NOMO-1 treated with dmso at 0.1 percent for 144 hours (cell line): Measurements from ENCODE around the gene MYL9.

ENCODE experiments used
- DNase-seq: peaks from one replicate; lab custom pipeline; 2025; ENCODE audit not compliant: unreplicated experiment; lab: John Stamatoyannopoulos, UW

MYL9 gene

DNA sequence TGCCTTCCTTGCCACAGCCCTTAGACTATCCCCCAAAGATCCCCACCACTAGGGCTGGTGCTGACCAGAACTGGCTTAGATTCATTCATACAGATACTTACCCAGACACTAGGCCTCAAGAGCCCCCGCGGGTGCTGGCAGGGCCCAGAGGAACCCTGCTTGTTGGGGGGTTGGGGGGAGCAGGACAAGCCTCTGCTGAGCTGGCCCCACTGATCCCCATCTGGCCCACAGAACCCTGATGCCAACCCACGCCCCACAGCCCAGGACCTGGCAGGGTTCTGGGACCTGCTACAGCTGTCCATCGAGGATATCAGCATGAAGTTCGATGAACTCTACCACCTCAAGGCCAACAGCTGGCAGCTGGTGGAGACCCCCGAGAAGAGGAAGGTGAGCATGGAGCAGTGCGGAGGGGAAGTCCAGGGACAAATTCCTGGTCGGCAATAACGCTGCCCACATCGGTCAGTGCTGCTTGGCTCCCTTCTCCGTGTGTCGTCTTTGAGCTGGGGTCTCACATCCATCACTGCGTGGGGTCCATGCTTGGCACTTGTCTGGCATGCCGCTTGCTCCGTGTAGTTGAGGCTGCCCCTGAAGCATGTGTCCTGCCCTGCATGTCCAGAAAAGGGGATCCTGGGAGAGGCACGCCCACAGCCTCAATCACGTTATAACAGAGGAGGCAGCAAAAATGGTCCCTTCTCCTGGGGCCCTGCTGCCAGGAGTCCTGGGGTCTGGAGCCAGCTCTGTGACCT lies 15.5 kb upstream of the MYL9 start:
- DNase-seq = no peak

DNA sequence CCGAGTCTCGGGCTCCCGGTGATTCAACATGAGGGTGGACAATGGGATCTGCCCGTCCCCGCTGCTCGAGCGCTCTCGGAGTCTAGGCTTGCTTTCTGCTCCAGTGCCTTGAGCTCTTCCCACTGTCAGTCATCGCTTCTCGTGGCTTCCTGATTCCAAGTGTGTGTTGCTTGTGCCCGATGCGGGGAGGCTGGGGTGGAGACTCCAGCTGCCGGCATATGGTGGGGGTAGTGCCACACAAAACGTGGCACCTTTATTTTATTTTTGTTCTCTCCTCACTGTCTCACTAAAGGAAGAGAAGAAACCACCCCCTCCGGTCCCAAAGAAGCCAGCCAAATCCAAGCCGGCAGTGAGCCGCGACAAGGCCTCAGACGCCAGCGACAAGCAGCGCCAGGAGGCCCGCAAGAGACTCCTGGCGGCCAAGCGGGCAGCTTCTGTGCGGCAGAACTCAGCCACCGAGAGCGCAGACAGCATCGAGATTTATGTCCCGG lies 14.8 kb upstream of the MYL9 start:
- no peak for DNase-seq

DNA sequence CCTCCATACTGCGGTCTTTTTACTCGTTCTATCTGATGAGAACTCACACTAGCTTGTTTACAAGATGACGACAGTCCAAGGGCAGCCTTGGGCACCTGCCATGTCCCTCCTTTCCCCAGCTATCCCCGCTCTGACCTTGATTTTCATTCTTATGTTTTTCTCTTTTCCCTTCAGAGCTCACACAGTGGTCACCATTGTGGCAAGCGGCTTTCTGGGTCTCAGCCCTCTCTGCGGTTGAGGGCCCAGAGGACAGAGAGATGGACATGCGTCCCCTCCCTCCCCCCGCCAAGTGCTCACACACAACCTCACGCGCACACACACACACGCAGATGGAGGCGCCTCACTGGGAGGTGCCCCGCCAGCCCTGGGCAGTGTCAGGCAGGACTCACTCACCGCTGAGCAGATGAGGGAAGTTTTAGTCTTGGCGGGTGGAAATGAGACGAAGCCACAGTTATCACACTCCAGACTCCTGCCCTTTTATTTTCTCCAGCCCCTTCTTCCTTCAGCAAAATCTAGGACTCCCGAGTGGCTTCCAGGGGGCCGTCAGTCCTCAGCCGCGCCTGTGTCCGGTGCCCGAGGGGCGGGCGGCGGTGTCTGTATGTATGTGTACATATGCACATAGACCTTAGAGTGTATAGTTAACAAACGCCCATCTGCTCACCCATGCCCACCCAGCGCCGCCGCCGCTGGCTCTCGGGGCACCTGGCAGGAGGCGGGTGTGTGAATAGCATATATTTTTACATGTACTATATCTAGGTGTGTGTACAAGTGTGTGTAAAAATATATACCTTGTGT lies 13.8 kb upstream of the MYL9 start:
- DNase-seq = no peak

DNA sequence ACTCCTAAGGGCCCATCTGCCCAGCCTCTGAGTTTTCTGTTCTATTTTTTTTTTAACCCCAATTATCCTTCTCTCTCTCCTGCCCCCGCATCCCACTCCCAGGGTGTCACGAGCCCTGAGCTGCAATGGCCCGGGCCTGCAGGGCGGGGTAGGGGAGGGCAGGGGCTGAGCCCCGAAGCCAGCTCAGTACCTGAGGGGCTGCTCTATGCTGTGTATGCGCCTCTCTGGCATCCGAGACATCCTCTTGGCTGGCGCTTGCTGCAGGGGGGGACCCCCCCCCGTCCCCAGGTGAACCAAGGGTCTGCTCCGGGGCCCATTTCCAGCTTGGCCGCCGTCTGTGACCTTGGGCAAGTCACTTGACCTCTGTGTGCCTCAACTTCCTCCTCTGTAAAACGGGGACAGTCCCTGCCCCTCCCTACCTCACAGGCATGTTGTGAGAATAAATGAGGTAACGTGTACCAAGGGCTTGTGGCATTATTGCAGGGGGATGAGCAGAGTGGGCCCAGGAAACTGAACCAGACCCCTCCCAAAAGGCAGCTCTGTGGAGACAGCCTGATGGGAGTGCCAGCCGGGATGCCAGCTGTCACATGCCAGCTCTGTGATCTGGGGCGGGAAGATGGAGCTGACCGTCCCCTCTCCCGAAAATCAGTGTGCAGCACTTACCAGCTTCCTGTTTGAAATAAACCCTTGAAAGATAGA lies 13.0 kb upstream of the MYL9 start:
- DNase-seq = no peak

DNA sequence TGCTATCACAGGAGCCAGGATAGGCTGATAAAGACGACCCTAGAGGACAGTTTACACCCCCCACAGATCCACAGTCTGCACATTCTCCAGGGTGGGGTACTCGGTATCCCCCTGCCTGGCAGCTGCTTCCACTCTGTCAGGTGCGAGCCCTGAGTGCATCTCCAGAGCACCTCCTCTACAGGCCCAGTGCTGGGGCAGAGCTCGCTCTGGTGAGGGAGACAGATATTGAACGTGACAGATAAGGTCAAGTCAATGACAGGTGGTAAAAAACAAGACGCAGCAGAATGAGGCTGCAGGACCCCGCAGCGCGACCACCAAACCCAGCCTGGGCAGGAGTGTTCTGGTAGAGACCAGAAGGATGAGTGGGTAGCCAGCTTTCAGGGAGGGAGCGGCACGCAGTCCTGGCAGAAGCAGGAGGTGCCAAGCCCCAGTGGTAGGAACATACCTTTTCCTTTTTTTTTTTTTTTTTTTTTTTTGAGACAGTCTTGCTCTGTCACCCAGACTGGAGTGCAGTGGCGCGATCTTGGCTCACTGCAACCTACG lies 12.4 kb upstream of the MYL9 start:
- DNase-seq = no peak

DNA sequence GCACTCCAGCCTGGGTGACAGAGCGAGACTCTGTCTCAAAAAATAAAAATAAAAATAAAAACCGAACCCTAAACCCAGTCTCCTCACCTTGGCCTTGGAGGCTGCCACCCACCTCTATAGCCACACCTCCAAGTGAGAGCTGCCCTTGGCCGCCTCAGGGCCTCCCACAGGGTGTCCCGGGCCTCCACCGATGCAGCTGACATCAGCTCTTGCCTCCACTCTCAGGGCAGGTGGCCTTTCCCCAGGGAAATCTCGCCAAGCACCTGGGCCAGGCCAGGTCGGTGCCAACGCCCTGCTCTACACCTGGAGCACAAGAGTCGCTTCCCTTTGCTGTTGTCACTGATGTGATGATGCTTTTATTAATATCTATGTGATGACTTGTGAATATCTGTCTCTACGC lies 8.9 kb upstream of the MYL9 start:
- no peak for DNase-seq

DNA sequence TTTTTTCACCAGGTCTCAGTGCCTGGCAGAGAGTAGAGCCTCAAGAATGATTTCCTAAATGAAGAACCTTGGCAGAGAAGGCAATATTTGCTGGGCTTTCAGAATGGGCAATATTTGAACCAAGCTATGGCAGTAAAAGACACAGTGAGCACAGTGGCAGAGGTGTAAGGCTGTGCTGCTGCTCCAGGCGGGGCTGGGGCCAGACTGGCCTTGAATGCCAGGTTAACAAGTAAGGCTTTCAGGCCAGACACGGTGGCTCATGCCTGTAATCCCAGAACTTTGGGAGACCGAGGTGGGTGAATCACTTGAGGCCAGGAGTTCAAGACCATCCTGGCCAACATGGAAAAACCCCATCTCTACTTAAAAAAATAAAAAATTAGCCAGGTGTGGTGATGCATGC lies 8.5 kb upstream of the MYL9 start:
- DNase-seq = no peak

DNA sequence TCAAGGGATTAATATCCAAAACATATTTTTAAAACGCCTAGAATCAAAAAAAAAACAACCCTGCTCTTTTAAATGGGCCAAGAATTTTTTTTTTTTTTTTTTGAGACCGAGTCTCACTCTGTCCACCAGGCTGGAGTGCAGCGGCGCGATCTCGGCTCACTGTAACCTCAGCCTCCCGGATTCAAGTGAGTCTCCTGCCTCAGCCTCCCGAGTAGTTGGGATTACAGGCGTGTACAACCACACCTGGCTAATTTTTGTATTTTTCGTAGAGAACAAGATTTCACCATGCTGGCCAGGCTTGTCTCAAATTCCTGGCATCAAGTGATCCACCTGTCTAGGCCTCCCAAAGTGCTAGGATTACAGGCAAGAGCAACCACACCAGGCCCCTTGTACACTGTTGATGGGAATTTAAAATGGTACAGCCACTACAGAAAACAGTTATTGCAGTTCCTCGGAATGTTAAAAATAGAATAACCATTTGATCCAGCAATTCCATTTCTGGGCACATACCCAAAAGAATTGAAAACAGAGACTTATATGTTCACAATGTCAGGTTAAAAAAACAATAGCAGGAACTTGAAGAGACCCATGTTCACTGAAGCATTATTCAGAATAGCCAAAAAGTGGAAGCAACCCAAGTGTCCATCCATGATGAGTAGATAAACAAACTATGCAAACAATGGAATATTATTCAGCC lies 3.1 kb upstream of the MYL9 start:
- no peak for DNase-seq

DNA sequence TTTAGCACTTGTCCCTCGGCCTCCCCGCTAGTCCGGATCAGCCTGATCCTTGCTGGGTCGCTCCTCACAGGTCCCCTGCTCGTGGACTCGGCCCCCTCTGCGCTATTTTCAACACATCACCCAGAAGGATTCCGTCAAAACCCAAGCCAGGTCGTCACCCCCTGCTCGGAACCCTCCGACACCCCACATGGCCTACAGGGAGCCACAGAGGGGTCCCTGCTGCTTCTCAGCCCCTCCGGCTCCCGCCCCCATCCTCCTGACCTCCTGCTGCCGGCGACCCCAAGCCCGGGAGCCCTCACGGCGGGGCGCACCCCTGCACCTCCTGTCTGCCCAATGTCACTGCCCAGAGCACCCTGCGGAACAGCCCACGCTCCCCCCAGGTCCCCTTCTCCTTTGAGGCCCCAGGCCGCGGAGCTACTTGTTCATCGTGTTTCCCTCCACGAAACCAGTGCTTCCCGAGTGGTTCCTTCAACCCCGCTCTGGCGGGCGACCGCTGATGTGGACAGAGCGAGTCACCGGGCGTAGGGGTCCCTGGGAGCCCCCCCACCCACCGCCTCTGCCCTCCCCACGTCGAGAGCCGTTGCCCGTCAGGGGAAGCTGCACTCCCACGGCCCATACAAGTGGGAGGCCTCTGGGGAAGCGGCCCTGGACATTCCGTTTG lies 638 bp upstream of the MYL9 start:
- DNase-seq = no peak

DNA sequence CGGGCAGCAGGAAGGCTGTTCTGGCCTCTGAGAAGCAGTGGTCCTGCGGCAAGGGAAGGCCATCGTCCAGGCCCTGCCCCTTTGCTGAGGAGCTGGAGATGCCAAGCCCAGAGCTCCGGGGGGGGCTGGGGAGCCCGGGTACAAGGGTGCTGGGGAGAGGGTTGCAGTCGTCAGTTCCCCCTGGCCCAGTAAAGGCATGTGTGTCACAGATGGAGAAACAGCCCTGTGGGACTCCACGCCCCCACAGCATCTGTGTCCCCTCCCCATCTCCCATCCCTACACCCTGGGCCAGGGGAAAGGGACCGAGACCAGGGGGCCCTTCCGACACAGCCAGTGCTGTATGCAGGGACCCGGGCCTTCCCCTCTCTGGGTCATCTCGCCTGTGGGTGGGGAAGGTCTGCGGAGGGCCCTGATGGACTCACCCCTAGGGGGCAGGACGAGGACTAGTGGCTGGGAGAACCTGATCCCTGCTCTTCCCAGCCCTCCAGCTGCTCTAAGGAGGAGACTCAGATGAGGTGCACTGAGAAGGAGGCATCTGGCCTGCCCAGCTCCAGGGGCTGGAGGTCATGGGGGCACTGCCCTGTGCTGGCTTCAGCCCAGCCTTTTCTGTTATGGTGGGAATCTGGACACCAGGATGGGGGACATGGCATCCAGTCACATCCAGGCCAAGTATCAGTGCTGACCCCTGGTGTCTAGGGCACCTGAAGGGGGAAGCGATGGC lies 609 bp downstream of the MYL9 start:
- DNase-seq = no peak

DNA sequence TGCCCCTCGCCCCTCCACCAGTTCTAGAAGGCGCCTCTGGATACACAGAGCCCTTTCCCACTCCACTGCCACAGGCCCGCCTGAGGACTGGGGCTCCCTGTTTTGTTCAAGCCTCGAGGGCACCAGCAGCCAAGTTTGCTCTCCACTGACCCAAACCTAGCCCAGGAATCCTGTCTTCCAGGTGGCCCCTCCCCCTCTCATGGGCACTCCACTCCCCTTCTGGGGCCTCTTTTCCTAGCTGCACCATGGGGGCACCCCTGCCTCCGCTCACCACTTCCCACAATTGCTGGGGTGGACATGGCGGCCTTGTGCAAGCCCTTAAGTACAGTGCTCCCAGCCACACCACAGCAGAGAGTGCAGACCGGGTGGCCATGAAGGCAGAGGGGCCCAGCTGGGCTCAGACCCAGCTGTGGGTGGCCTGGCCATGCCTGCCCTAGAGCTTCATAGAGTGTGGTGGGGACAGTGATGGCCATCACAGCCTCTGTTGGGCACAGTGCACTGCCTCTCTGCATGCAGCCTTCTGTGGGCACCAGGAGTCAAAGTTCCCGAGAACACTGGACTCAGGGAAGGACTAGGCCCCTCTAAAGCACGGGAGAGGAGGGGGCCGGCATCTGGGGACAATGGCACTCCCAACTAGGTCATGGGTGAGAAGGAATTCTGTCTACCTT lies 1.3 kb downstream of the MYL9 start:
- no peak for DNase-seq

DNA sequence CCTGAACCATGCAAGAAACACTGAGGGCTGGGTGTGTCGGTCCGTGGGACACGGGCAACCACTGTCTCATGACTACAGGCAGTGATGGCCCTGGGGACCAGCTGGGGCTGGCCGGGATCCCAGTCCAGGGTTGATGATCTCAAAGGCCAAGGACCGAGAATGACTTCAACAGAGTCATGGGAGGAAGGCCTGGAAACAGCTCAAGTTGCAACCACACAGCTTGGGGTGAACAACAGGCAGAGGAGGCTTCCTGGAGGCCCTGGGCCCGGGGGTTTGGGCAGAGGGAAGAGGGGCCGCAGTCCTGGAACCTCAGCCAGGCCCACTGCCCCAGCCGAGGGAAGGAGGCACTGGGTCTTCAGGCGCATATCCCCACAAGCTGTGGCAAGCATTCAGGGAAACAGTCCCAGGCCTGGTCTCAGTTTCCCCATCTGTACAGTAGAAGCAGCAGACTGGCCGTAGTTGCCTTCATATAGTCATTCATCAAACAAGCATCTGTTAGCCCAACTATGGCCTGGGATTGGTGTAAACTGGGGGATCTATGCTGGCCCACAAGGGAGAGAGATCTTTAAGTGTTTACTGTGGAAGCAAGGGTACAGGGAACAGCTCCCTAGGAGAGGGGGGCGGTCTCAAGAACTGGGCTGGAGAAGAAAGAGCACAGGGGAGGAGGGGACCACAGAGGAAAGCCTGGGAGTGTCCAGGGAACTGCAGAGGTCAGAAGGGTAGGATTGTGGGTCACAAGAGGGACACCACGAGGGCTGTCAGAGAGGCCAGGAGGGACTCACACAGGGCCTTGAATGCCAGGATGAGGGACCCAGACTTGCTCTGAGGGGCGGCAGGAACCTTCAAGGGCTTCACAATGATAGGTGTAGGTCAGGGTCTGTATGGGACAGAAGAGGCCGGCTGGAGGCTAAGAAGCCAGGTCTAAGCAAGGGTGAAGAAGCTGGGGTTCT lies 2.1 kb downstream of the MYL9 start:
- no peak for DNase-seq

DNA sequence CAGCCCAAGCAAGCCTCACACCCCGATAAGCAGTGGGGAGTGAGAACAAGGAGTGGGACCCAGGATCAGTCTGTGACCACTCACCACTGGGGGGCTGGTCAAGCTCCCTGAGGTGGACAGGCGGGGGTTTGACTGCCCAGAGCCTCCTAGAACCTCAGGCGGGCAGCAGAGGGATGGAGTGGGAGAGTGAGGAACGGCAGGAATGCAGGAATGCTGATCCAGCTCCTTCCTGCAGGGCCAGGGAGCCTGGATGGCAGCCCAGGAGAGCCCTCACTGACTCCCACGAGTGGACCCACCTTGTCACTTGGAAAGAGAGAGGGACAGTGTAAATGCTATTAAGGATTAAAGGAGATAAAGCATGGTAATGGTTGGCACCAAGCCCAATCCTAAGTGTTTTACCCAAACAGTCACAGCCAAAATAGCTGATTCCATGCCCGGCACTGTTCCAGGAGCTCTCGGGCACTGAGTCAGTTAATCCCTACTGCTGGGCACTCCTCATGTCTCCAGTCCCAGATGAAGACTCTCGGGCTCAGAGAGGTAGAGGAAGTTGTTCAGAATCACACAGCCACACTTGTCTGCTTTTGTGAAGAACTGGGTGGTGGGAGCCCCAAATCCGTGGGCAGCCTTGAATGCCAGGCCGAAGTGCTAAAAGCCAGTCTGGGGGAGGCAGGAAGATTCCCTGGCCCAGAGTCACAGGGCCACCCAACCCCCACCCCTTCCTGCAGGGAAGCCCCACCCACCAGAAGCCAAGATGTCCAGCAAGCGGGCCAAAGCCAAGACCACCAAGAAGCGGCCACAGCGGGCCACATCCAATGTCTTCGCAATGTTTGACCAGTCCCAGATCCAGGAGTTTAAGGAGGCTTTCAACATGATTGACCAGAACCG lies 3.1 kb downstream of the MYL9 start:
- DNase-seq = no peak

DNA sequence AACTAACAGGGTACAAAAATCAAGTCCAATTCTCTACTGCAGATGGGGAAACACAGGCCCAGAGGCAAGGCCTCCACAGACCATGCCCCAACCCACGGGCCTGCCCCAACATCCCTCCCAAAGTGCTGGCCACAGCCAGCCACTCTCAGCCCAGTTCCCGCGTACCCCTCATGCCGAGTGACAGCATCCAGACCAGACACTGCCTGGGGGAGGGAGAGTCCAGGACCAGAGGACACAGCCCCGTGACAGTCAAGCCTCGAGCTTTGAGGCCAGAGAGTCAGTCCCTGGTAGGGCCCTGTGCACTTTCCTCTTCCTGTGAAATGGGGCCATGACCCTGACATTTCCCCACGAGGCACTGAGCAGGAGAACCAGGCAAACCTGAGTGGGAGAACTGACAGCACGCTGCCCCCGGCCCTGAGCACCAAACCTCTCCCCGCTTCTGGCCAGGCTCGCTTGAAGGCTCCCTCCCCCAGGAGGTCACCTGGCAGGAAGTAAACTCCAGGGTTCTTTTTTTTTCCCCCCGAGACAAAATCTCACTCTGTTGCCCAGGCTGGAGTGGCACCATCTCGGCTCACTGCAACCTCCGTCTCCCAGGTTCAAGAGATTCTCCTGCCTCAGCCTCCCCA lies 4.9 kb downstream of the MYL9 start:
- no peak for DNase-seq

DNA sequence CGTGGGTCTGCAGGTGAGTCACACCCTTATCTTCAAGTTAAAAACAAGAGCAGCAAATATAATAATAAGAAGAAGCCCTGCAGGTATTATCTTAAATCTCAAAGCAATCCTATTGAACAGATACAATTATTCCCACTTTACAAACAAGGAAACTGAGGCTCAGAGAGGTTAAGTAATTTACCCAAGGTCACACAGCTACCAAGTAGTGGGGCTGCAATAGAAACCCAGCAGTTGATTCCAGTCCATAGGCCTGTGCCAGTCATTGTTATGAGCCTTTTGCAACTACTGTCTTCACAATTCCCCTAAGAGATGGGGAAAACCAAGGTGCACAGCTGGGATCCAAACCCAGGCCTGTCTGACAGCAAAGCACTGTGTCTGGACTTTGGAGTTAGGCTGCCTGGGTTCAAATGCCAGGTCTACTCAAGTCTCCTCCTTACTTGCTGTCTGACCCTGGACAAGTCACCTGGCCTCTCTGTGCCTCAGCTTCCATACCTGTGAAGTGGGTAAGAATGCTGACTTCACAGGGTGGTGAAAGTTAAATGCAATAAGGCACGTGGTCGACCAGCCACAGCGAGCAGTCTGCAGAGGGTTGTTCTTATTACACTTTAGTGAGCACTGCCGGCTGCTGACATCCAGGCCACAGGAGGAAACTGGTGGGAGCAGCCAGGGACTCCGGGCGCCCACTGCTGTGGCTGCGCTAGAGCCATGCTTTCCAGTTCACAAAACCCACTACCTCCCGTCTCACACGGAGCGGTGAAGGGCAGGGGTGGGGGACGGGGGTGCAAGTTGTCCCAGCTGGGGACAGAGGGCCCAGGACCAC lies 6.1 kb downstream of the MYL9 start:
- no peak for DNase-seq

DNA sequence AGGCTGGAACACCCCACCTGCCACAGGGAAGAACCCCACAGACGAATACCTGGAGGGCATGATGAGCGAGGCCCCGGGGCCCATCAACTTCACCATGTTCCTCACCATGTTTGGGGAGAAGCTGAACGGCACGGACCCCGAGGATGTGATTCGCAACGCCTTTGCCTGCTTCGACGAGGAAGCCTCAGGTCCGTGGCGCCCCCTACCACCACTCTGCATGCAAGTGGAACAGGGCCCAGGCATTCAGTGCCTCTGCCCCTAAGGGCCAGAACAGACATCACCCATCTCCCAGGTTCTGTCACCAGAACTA lies 6.6 kb downstream of the MYL9 start:
- no peak for DNase-seq
